HCT116 (cell line): Measurements from ENCODE around the gene COQ2. TPM values are rescaled to one million over a fixed set of nuclear protein-coding genes. Genes with fewer than 3 reads are reported as not detected.

ENCODE experiments used
- ATAC-seq: fragments of 200-7000 bp; cut with Tn5 transposase; 2 replicates; pipeline ENCODE4 v1.9.1; 2020; ENCODE audit warnings: mild to moderate bottlenecking, moderate library complexity
- BruUV-seq: library from RNA; stranded (reverse); fragments of 400-500 nt; replicated peaks from 2 replicates; lab custom pipeline; 2021; lab: Mats Ljungman, UMichigan
- CTCF ChIA-PET: fragments of 300-600 bp; sonication (Branson Sonifier 250); formaldehyde crosslinking; loops from one replicate; lab custom pipeline; 2021; ENCODE audit warnings: antibody characterized with exemption; lab: Charles Lee
- POLR2A ChIA-PET: fragments of 300-600, 350-600 bp; sonication (Branson Sonifier 250); formaldehyde crosslinking; loops from one replicate; lab custom pipeline; 2021; ENCODE audit warnings: antibody characterized with exemption; lab: Charles Lee
- RAD21 ChIA-PET, 2 experiments: fragments of 300-600 bp; sonication (Branson Sonifier 250); formaldehyde crosslinking; loops; one replicate each; lab custom pipeline; 2023; ENCODE audit warnings: low total read pairs in 2 of 2; ENCODE audit not compliant: uncharacterized antibody in 2 of 2, unreplicated experiment in 2 of 2, low non-redundant PET in 1 of 2; lab: Charles Lee
- DNase-seq: peaks from one replicate; pipeline ENCODE4 v3.0.0-alpha.2; 2010; ENCODE audit warnings: low read depth, low spot score
- H2AFZ ChIP-seq: fragments of 200-600 bp; shearing (Covaris generic), sonication (generic); 2 replicates; pipeline ENCODE4 v1.6.1; 2017; ENCODE audit warnings: low read depth, mixed run types, mixed read lengths, antibody characterized with exemption, low read length; ENCODE audit not compliant: poor library complexity, severe bottlenecking
- H3K27ac ChIP-seq: 2 replicates; pipeline ENCODE4 v1.5.1; 2012; ENCODE audit warnings: low read depth, low read length
- H3K27me3 ChIP-seq: fragments of 200-600 bp; sonication (generic); 2 replicates; pipeline ENCODE4 v1.6.1; 2016; ENCODE audit warnings: mixed run types, low read length, mixed read lengths; ENCODE audit not compliant: insufficient read depth
- H3K36me3 ChIP-seq, 2 experiments: fragments of 200-500 bp in 1 of 2; fragments of 200-600 bp in 1 of 2; sonication (Bioruptor generic) in 1 of 2; sonication (generic) in 1 of 2; 2 replicates each; pipeline versions ENCODE4 v1.5.1 to v1.6.1; 2014 to 2016; ENCODE audit warnings: low read length in 2 of 2, inconsistent platforms in 1 of 2, mixed read lengths in 1 of 2, mixed run types in 1 of 2; ENCODE audit not compliant: insufficient read depth in 2 of 2, control insufficient read depth in 1 of 2
- H3K4me1 ChIP-seq, 2 experiments: fragments of 200-600 bp in 1 of 2; sonication (generic) in 1 of 2; 2 replicates each; pipeline versions ENCODE4 v1.5.1 to v1.6.1; 2012 to 2017; ENCODE audit warnings: low read length in 2 of 2, inconsistent platforms in 1 of 2, mild to moderate bottlenecking in 1 of 2, mixed read lengths in 1 of 2, mixed run types in 1 of 2, moderate library complexity in 1 of 2; ENCODE audit not compliant: insufficient read depth in 2 of 2, control insufficient read depth in 1 of 2
- H3K4me2 ChIP-seq: fragments of 200-600 bp; sonication (generic); 2 replicates; pipeline ENCODE4 v1.6.1; 2017; ENCODE audit warnings: mixed run types, low read length, mixed read lengths
- H3K4me3 ChIP-seq, 2 experiments: fragments of 200-600 bp in 1 of 2; sonication (generic) in 1 of 2; replicated peaks in 1 of 2; 2 replicates each; pipeline ENCODE4 v1.5.1; 2011 to 2016; ENCODE audit warnings: low read length in 2 of 2, control low read depth in 1 of 2, low read depth in 1 of 2, mild to moderate bottlenecking in 1 of 2, mixed read lengths in 1 of 2, mixed run types in 1 of 2
- H3K79me2 ChIP-seq: fragments of 200-600 bp; sonication (generic); 2 replicates; pipeline ENCODE4 v1.6.1; 2017; ENCODE audit warnings: mild to moderate bottlenecking, mixed run types, low read length, moderate library complexity, mixed read lengths; ENCODE audit not compliant: insufficient read depth
- H3K9ac ChIP-seq: fragments of 200-600 bp; sonication (generic); 2 replicates; pipeline ENCODE4 v1.6.1; 2016; ENCODE audit warnings: low read length, mixed read lengths
- H3K9me2 ChIP-seq: fragments of 200-600 bp; sonication (generic), shearing (Covaris generic); 2 replicates; pipeline ENCODE4 v1.6.1; 2017; ENCODE audit warnings: mixed run types, mild to moderate bottlenecking, moderate library complexity; ENCODE audit not compliant: insufficient read depth
- H3K9me3 ChIP-seq, 2 experiments: fragments of 200-500 bp in 1 of 2; fragments of 200-600 bp in 1 of 2; sonication (Bioruptor generic) in 1 of 2; sonication (generic) in 1 of 2; 2 replicates each; pipeline ENCODE4 v1.6.1; 2014 to 2017; ENCODE audit warnings: low read length in 2 of 2, mixed read lengths in 2 of 2, inconsistent platforms in 1 of 2, low read depth in 1 of 2, mild to moderate bottlenecking in 1 of 2, mixed run types in 1 of 2, moderate library complexity in 1 of 2; ENCODE audit not compliant: control insufficient read depth in 1 of 2, insufficient read depth in 1 of 2
- H4K20me1 ChIP-seq: fragments of 200-600 bp; sonication (generic), shearing (Covaris generic); 2 replicates; pipeline ENCODE4 v1.6.1; 2017; ENCODE audit warnings: mixed run types, mild to moderate bottlenecking, moderate library complexity; ENCODE audit not compliant: insufficient read depth
- CBX3 ChIP-seq: IDR thresholded peaks from 2 replicates; pipeline ENCODE4 v1.6.1; 2012; ENCODE audit warnings: low read depth
- CEBPB ChIP-seq: IDR thresholded peaks from 2 replicates; pipeline ENCODE4 v1.6.1; 2012; ENCODE audit warnings: low read depth
- EZH2phosphoT487 ChIP-seq: fragments of 200-600 bp; IDR thresholded peaks from 2 replicates; pipeline ENCODE4 v1.6.1; 2018; ENCODE audit warnings: antibody characterized with exemption, borderline replicate concordance
- RAD21 ChIP-seq: IDR thresholded peaks from 2 replicates; pipeline ENCODE4 v1.6.1; 2012; ENCODE audit warnings: low read depth, mild to moderate bottlenecking
- ZBTB33 ChIP-seq: IDR thresholded peaks from 2 replicates; pipeline ENCODE4 v1.6.1; 2011; ENCODE audit warnings: mild to moderate bottlenecking, low read length, moderate library complexity; ENCODE audit not compliant: insufficient replicate concordance; ENCODE audit errors: extremely low read depth
- ZFX ChIP-seq: fragments of 450-650 bp; IDR thresholded peaks from 2 replicates; pipeline ENCODE4 v1.6.1; 2017
- intact Hi-C: fragments of 100-400 bp; cut with micrococcal nuclease; formaldehyde crosslinking; loops from 2 replicates; pipeline ENCODE4 v1.10.0; 2022
- total RNA-seq: library from RNA; stranded (reverse); gene quantifications from one replicate; pipeline ENCODE4 v1.2.1, GENCODE V29; 2021; ENCODE audit not compliant: unreplicated experiment
- TF ChIP-seq, protein P1 (sequence below): IDR thresholded peaks from 2 replicates; pipeline ENCODE4 v1.6.1; 2012; ENCODE audit warnings: low read depth

Gene COQ2
- total RNA-seq, 1 experiment from 2014 or later = 20.6 TPM

DNA sequence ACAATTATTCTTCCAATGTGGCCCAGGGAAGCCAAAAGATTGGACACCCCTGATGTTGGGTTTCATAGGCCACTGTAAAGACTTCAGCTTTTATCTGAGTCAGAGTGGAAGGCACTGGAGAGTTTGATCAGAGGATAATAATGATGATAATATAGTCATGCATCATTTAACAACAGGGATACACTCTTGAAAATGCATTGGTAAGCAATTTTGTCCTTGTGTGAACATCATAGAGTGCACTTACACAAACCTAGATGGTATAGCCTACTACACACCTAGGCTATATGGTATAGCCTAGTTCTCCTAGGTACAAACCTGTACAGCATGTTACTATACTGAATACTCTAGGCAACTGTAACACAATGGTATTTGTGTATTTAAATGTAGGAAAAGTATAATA lies 70.5 kb downstream of the COQ2 start:
- Histone ChIP-seq H4K20me1 (no peaks in the 10 kb centered on the region), H3K9me3 (no peaks in the 10 kb centered on the region; a peak in 1 of 4 replicates), H3K9me2 (no peaks in the 10 kb centered on the region), H2AFZ (no peak overlapping the region), H3K36me3 (peaks cover 0 to 1% of the 10 kb centered on the region in 2 experiments; a peak in 1 of 4 replicates), H3K4me1 (peaks cover 12 to 45% of the 10 kb centered on the region in 2 experiments), H3K79me2 (no peaks in the 10 kb centered on the region), H3K27ac (no peak overlapping the region), H3K9ac (no peak overlapping the region), H3K4me2 (no peak overlapping the region), H3K27me3 (no peaks in the 10 kb centered on the region), H3K4me3 (no peak overlapping the region)
- RAD21 ChIA-PET = no interaction called here
- BruUV-seq = no TSS peak
- no peak for DNase-seq
- TF ChIP-seq, protein P1, sequence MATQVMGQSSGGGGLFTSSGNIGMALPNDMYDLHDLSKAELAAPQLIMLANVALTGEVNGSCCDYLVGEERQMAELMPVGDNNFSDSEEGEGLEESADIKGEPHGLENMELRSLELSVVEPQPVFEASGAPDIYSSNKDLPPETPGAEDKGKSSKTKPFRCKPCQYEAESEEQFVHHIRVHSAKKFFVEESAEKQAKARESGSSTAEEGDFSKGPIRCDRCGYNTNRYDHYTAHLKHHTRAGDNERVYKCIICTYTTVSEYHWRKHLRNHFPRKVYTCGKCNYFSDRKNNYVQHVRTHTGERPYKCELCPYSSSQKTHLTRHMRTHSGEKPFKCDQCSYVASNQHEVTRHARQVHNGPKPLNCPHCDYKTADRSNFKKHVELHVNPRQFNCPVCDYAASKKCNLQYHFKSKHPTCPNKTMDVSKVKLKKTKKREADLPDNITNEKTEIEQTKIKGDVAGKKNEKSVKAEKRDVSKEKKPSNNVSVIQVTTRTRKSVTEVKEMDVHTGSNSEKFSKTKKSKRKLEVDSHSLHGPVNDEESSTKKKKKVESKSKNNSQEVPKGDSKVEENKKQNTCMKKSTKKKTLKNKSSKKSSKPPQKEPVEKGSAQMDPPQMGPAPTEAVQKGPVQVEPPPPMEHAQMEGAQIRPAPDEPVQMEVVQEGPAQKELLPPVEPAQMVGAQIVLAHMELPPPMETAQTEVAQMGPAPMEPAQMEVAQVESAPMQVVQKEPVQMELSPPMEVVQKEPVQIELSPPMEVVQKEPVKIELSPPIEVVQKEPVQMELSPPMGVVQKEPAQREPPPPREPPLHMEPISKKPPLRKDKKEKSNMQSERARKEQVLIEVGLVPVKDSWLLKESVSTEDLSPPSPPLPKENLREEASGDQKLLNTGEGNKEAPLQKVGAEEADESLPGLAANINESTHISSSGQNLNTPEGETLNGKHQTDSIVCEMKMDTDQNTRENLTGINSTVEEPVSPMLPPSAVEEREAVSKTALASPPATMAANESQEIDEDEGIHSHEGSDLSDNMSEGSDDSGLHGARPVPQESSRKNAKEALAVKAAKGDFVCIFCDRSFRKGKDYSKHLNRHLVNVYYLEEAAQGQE = no peak
- TF ChIP-seq CEBPB (no peak), ZFX (no peak), RAD21 (no peak), CBX3 (no peak), EZH2phosphoT487 (no peak), ZBTB33 (no peak)
- POLR2A ChIA-PET = no interaction called here
- ATAC-seq = no peak
- CTCF ChIA-PET = no interaction called here
- intact Hi-C loops = no loop called here

Other genes starting within 250 kb of the COQ2 start
- gene COPS4, start 249.6 kb downstream of the COQ2 start, total RNA-seq = 28.6 TPM
- gene PLAC8, start 170.1 kb downstream of the COQ2 start, total RNA-seq = 0.61 TPM
- gene HPSE, start 50.0 kb upstream of the COQ2 start, total RNA-seq = 12.6 TPM
- gene HELQ, start 171.0 kb upstream of the COQ2 start, total RNA-seq = 14.6 TPM
- 59.1 TPM for gene MRPS18C, start 171.3 kb upstream of the COQ2 start, total RNA-seq
- gene ABRAXAS1, start 200.3 kb upstream of the COQ2 start, total RNA-seq = 23.3 TPM